ENCODE results near the gene CADPS2.

The CADPS2 gene

GRCh38 chr7:122689346-122690109 is 196.7 kb downstream of the CADPS2 start:
- no peak for TF ChIP-seq CTCF (IDR thresholded peaks at IDR 0.05)

- no peak for TF ChIP-seq CTCF (IDR thresholded peaks at IDR 0.05)
Observed at GRCh38 chr7:122688400-122688998, 197.8 kb downstream of the CADPS2 start.

GRCh38 chr7:122686360-122686878 is 199.8 kb downstream of the CADPS2 start:
- no peak for TF ChIP-seq CTCF (IDR thresholded peaks at IDR 0.05)

- no peak for TF ChIP-seq CTCF (IDR thresholded peaks at IDR 0.05)
Observed at GRCh38 chr7:122684504-122684903, 201.8 kb downstream of the CADPS2 start.

GRCh38 chr7:122682815-122683550 is 203.3 kb downstream of the CADPS2 start:
- no peak for TF ChIP-seq CTCF (IDR thresholded peaks at IDR 0.05)

GRCh38 chr7:122679813-122680212 is 206.4 kb downstream of the CADPS2 start:
- no peak for TF ChIP-seq CTCF (IDR thresholded peaks at IDR 0.05)

GRCh38 chr7:122677149-122677548 is 209.1 kb downstream of the CADPS2 start:
- TF ChIP-seq CTCF (IDR thresholded peaks at IDR 0.05): no peak
